CD4-positive, CD25-positive, alpha-beta regulatory T cell (primary cell): ENCODE results near the gene HIPK4. TPM values are rescaled to one million over a fixed set of nuclear protein-coding genes. Genes with fewer than 3 reads are reported as not detected.

Source experiments
- ATAC-seq, 2 donors: fragments of 150-1000 bp; cut with Tn5 transposase; one replicate each; pipeline ENCODE4 v1.10.0; 2021; ENCODE audit warnings: low read depth in 2 of 2, moderate number of reproducible peaks in 2 of 2, moderate library complexity in 1 of 2
- DNase-seq, 3 donors: peaks; one replicate each; pipeline versions ENCODE4 v3.0.0 to v3.0.0-alpha.2; 2012 to 2022; ENCODE audit warnings: mixed read lengths in 1 of 3
- H3K27ac ChIP-seq: one replicate; pipeline ENCODE4 v1.7.0; 2013; ENCODE audit warnings: mild to moderate bottlenecking, low read length; ENCODE audit not compliant: insufficient read depth, poor library complexity, severe bottlenecking
- H3K27me3 ChIP-seq: one replicate; pipeline ENCODE4 v1.7.0; 2013; ENCODE audit warnings: low read length; ENCODE audit not compliant: control insufficient read depth, insufficient read depth
- H3K36me3 ChIP-seq: one replicate; pipeline ENCODE4 v1.7.0; 2013; ENCODE audit warnings: mild to moderate bottlenecking, low read length, moderate library complexity; ENCODE audit not compliant: control insufficient read depth, insufficient read depth
- H3K4me1 ChIP-seq: 2 replicates; pipeline ENCODE4 v1.7.0; 2013; ENCODE audit warnings: mild to moderate bottlenecking, low read length; ENCODE audit not compliant: insufficient read depth, control insufficient read depth, poor library complexity, severe bottlenecking
- H3K4me3 ChIP-seq: one replicate; pipeline ENCODE4 v1.7.0; 2013; ENCODE audit warnings: low read depth, mild to moderate bottlenecking, low read length, moderate library complexity
- H3K9me3 ChIP-seq, 2 experiments: 1 replicate in 1 of 2; 2 replicates in 1 of 2; pipeline ENCODE4 v1.7.0; 2013; ENCODE audit warnings: low read length in 2 of 2, mild to moderate bottlenecking in 1 of 2, moderate library complexity in 1 of 2; ENCODE audit not compliant: control insufficient read depth in 2 of 2
- H3K27ac Mint-ChIP-seq, 3 donors: one replicate each; pipeline ENCODE4 v1.8.0; 2020 to 2022; ENCODE audit warnings: mild to moderate bottlenecking in 3 of 3, mixed read lengths in 3 of 3, moderate library complexity in 2 of 3
- H3K27me3 Mint-ChIP-seq: one replicate; pipeline ENCODE4 v1.8.0; 2022; ENCODE audit warnings: mild to moderate bottlenecking, mixed read lengths
- H3K36me3 Mint-ChIP-seq: one replicate; pipeline ENCODE4 v1.8.0; 2020; ENCODE audit warnings: mixed read lengths
- H3K4me1 Mint-ChIP-seq, 4 donors: one replicate each; pipeline ENCODE4 v1.8.0; 2020 to 2022; ENCODE audit warnings: mixed read lengths in 4 of 4, mild to moderate bottlenecking in 1 of 4
- H3K4me3 Mint-ChIP-seq, 4 donors: one replicate each; pipeline ENCODE4 v1.8.0; 2020 to 2022; ENCODE audit warnings: mild to moderate bottlenecking in 4 of 4, mixed read lengths in 4 of 4, moderate library complexity in 3 of 4
- H3K9me3 Mint-ChIP-seq, 7 donors: one replicate each; pipeline ENCODE4 v1.8.0; 2020 to 2022; ENCODE audit warnings: mixed read lengths in 7 of 7, mild to moderate bottlenecking in 3 of 7, moderate library complexity in 2 of 7
- polyA plus RNA-seq, 4 donors: library from polyadenylated mRNA; unstranded; fragments of 300-500 nt; fragmentation: Illumina TruSeq; gene quantifications; one replicate each; pipeline ENCODE4 v1.2.3, GENCODE V29; 2021
- total RNA-seq: library from RNA; stranded (reverse); gene quantifications from one replicate; pipeline ENCODE4 v1.2.3, GENCODE V29; 2022

HIPK4 gene
- total and polyA plus RNA-seq, 5 donors from 2014 or later: not detected

DNA sequence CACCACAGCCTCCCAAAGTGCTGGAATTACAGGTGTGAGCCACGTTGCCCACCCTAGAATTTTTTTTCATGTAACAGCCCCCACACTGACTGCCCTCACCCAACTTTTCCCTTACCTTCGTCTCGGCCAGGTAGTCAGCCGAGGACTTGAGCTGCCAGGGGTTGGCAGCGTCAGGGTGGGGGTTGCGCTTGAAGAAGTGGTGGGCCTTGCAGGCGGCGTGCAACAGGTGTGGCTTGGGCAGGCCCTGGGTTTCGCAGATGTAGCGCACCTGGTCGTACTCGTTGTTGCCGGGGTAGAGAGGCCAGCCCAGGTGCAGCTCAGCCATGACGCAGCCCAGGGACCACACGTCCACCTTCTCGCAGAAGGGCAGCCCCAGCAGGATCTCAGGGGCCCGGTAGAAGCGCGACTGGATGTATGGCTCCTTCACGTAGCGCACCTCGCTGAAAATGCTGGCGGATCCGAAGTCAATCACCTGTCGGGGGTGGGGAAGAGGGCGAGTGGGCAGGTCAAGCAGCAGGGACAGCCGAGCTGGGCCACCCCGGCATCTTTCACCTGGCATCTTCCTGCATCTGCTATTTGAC is 6.2 kb downstream of the HIPK4 start:
- Mint-ChIP-seq H3K9me3 (peaks cover 0 to 1% (median 0%) of the 10 kb centered on the region in 7 donors), H3K27ac (no peak overlapping the region), H3K4me3 (no peak overlapping the region), H3K4me1 (no peaks in the 10 kb centered on the region), H3K36me3 (peaks cover 4% of the 10 kb centered on the region), H3K27me3 (no peaks in the 10 kb centered on the region)
- DNase-seq: no peak
- no peak for ATAC-seq
- Histone ChIP-seq H3K4me1 (no peaks in the 10 kb centered on the region), H3K36me3 (no peaks in the 10 kb centered on the region), H3K9me3 (no peaks in the 10 kb centered on the region), H3K4me3 (no peak overlapping the region), H3K27me3 (no peaks in the 10 kb centered on the region), H3K27ac (no peak overlapping the region)

DNA sequence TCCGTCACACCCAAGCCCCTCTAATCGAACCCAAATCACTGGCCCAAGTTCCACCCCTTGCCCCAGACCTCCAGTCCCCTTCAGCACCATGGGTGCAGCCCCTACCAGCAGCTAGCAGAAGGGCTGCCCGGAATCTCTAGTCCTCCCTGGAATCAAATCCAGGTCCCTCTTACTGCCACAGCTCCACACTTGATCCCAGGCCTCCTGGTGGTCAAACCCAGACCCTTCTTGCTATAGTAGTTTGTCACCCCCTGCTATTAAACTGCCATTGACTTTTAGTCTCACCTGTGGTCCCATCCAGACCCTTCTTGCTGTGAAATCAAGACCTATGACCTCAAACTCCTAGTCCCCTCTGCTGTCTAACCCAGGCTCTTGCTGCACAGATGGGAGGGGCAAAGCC is 8.7 kb downstream of the HIPK4 start:
- Histone ChIP-seq H3K9me3 (no peaks in the 10 kb centered on the region), H3K27me3 (no peaks in the 10 kb centered on the region), H3K36me3 (no peaks in the 10 kb centered on the region), H3K27ac (no peak overlapping the region), H3K4me1 (no peaks in the 10 kb centered on the region), H3K4me3 (no peak overlapping the region)
- H3K27me3 Mint-ChIP-seq: no peaks in the 10 kb centered on the region
- H3K4me1 Mint-ChIP-seq: no peaks in the 10 kb centered on the region
- ATAC-seq: no peak
- H3K27ac Mint-ChIP-seq: peak overlapping the region in 1 of 3 donors; percentile 56
- peaks cover 0 to 1% (median 0%) of the 10 kb centered on the region in 7 donors for H3K9me3 Mint-ChIP-seq
- H3K36me3 Mint-ChIP-seq: peaks cover 4% of the 10 kb centered on the region
- DNase-seq: no peak
- H3K4me3 Mint-ChIP-seq: no peak overlapping the region

DNA sequence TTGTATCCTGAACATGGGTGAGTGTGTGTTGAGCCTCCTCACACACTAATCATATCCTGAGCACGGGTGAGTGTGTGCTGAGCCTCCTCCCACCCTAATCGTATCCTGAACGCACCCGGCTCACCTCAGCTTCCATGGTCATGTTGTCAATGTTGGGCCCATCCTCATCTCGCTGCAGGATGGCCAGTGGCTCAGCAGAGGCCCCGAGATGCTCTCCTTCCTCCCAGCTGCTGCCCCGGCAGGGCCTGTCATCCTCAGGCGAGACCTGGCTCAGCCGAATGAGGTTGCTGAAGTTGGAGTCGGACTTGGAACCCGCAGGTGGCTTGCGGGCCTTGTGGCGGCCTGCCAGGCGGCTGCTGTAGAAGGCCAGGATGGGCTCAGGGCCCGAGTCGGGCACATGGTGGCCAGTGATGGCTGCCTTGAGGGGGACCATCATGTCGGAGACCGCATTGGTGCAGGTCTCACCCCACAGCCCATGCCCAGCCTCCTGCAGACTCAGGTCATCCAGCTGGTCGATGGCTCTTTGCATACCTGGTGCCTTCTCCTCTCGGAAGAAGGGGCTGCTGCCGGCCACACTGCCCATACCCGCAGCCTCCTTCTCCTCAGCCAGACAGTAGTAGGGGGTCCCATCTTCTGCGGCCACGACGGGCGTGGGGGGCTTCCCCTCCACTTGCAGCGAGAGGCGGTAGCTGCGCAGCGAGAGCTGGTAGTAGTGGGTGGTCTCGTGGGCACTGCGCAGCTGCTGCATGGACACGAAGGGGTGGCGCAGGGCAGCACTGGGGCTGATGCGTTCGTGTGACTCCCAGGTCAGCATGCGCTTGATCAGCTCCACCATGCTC is 9.6 kb downstream of the HIPK4 start:
- DNase-seq (no peak), ATAC-seq (no peak)
- no peaks in the 10 kb centered on the region for H3K4me1 Mint-ChIP-seq

DNA sequence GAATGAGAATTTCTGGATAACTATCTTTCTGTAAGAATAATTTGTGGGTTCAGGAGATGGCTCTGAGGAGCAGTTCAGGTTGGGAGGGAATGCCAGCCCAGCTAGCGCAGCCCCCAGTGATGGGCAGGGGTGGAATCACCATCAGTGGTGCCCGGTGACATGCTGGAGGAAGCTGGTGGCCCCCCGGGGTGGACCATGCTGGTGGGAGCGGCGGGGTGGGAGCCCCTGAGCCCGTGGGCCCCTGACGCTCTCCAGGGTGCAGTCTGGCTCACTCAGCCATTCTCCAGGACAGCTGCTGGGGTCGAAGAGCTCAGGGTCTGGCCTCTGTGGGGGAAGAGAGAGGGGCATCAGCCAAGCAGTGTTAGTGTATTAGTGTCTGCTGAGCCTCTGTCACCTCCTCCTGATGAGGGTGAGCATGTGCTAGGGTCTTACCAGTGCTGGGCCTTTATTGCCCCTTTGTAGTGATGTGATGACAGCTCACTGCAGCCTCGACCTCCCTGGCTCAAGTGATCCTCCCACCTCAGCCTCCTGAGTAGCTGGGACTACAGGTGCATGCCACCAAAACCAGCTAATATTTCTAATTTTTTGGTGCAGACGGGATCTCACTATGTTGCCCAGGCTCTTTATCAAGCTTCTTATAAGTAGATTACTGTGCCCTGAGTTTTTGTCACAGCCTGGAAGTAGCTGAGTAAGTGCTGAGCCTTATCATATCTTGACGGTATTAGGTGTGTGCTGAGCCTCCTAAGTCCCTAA is 10.4 kb downstream of the HIPK4 start:
- Mint-ChIP-seq H3K9me3 (peaks cover 0 to 1% (median 0%) of the 10 kb centered on the region in 7 donors), H3K4me1 (peaks cover 0 to 1% (median 0%) of the 10 kb centered on the region in 4 donors), H3K27me3 (no peaks in the 10 kb centered on the region), H3K36me3 (peaks cover 6% of the 10 kb centered on the region), H3K27ac (no peak overlapping the region), H3K4me3 (no peak overlapping the region)
- H3K4me1 ChIP-seq: no peaks in the 10 kb centered on the region
- H3K36me3 ChIP-seq: peaks cover under 1% of the 10 kb centered on the region
- no peak overlapping the region for H3K4me3 ChIP-seq
- no peak overlapping the region for H3K27ac ChIP-seq
- DNase-seq (no peak), ATAC-seq (no peak)
- H3K27me3 ChIP-seq: no peaks in the 10 kb centered on the region
- H3K9me3 ChIP-seq: no peaks in the 10 kb centered on the region

More for the DNA sequence above, 9.6 kb downstream of the HIPK4 start:
- Histone ChIP-seq H3K36me3 (no peaks in the 10 kb centered on the region), H3K9me3 (no peaks in the 10 kb centered on the region), H3K4me1 (no peaks in the 10 kb centered on the region), H3K27ac (no peak overlapping the region), H3K27me3 (no peaks in the 10 kb centered on the region), H3K4me3 (no peak overlapping the region)
- Mint-ChIP-seq H3K27me3 (no peaks in the 10 kb centered on the region), H3K9me3 (peaks cover 0 to 1% (median 0%) of the 10 kb centered on the region in 7 donors), H3K36me3 (peaks cover 4% of the 10 kb centered on the region), H3K4me3 (no peak overlapping the region), H3K27ac (no peak overlapping the region)

DNA sequence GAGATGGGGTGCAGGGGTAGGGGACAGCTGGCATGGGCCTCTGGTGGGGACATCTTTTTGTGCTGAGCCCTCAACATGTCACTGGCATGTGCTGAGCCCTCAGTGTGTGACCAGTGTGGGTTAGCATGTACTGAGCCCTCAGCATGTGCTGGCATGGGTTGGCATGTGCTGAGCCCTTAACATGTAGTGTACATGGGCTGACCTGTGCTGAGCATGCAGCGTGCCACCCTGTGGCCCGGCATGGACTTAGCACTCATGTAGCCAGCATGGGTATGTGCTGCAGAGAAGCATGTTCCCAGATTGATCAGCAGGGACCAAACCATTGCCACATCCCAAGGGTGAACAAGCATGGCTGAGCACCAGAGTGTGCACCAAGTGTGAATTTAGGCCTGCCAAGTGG is 11.5 kb downstream of the HIPK4 start:
- Mint-ChIP-seq H3K27ac (no peak overlapping the region), H3K4me1 (peaks cover 0 to 3% (median 0%) of the 10 kb centered on the region in 4 donors), H3K36me3 (peaks cover 11% of the 10 kb centered on the region), H3K9me3 (no peaks in the 10 kb centered on the region), H3K4me3 (no peak overlapping the region), H3K27me3 (no peaks in the 10 kb centered on the region)
- H3K27me3 ChIP-seq: no peaks in the 10 kb centered on the region
- peaks cover 8% of the 10 kb centered on the region for H3K36me3 ChIP-seq
- no peak for DNase-seq
- H3K27ac ChIP-seq: no peak overlapping the region
- no peaks in the 10 kb centered on the region for H3K9me3 ChIP-seq
- no peak for ATAC-seq
- no peaks in the 10 kb centered on the region for H3K4me1 ChIP-seq
- H3K4me3 ChIP-seq: no peak overlapping the region

DNA sequence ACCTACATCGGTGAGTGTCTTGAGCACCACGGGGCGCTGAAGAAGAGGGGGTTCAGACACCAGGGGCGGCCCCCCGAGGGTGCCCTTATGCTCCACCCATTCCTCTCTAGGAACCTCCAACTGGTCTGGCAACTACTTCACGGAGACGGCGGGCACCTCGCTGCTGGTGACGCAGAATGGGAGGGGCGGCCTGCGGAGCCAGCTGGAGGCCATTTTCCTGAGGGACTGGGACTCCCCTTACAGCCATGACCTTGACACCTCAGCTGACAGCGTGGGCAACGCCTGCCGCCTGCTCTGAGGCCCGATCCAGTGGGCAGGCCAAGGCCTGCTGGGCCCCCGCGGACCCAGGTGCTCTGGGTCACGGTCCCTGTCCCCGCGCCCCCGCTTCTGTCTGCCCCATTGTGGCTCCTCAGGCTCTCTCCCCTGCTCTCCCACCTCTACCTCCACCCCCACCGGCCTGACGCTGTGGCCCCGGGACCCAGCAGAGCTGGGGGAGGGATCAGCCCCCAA is 12.1 kb downstream of the HIPK4 start:
- no peaks in the 10 kb centered on the region for H3K27me3 ChIP-seq
- Mint-ChIP-seq H3K4me1 (peaks cover 0 to 3% (median 0%) of the 10 kb centered on the region in 4 donors), H3K36me3 (peaks cover 11% of the 10 kb centered on the region), H3K27me3 (no peaks in the 10 kb centered on the region), H3K27ac (no peak overlapping the region), H3K9me3 (no peaks in the 10 kb centered on the region), H3K4me3 (no peak overlapping the region)
- H3K36me3 ChIP-seq: peaks cover 8% of the 10 kb centered on the region
- ATAC-seq: no peak
- no peaks in the 10 kb centered on the region for H3K4me1 ChIP-seq
- H3K9me3 ChIP-seq: no peaks in the 10 kb centered on the region
- H3K4me3 ChIP-seq: no peak overlapping the region
- no peak overlapping the region for H3K27ac ChIP-seq
- DNase-seq: no peak

DNA sequence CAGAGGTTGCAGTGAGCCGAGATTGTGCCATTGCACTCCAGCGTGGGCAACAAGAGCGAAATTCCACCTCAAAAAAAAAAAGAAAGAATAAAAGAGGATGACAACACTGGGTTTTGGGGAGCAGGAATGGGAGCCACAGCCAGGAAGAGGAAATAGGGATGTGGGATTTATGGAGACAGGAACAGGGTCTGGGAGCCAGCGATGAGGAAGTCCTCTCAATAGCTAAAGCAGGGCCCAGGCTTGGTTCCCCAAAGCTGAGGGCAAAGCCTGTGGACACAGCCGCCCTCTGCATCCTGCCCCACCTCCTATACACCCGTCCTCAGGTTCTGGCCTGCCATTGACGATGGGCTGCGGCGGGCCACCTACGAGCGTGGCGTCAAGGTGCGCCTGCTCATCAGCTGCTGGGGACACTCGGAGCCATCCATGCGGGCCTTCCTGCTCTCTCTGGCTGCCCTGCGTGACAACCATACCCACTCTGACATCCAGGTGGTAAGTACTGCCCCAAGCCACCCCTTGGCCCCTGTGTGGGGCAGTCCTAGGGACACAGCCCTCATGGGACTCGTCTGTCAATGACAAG is 13.6 kb downstream of the HIPK4 start:
- H3K4me3 ChIP-seq: no peak overlapping the region
- H3K27me3 ChIP-seq: no peaks in the 10 kb centered on the region
- no peak for DNase-seq
- no peaks in the 10 kb centered on the region for H3K4me1 ChIP-seq
- Mint-ChIP-seq H3K9me3 (no peaks in the 10 kb centered on the region), H3K4me3 (no peak overlapping the region), H3K27me3 (no peaks in the 10 kb centered on the region), H3K27ac (no peak overlapping the region), H3K36me3 (peaks cover 19% of the 10 kb centered on the region), H3K4me1 (peaks cover 0 to 3% (median 0%) of the 10 kb centered on the region in 4 donors)
- peaks cover 8% of the 10 kb centered on the region for H3K36me3 ChIP-seq
- H3K27ac ChIP-seq: no peak overlapping the region
- no peaks in the 10 kb centered on the region for H3K9me3 ChIP-seq
- ATAC-seq: no peak
